ENCODE measurements around the gene FXYD5. TPM values are rescaled to one million over a fixed set of nuclear protein-coding genes. Genes with fewer than 3 reads are reported as not detected.
"Not testable (repeated sequence)": the region's sequence is repeated elsewhere in the genome, so short reads cannot be mapped to it uniquely, and the experiment has no call there.

FXYD5 gene
- total RNA-seq, 2 donors from 2014 or later: 11.5 to 17.1 TPM

GRCh38 chr19:35149463-35149862 lies 5.1 kb upstream of the FXYD5 start:
- no peaks in the 10 kb centered on the region for H3K9me3 ChIP-seq
- 82 to 83% methylated on average over 3 of the region's 3 CpGs for WGBS, 2 donors
- H3K4me3 ChIP-seq: no peak overlapping the region
- ATAC-seq (no peak), DNase-seq (no peak)
- H3K36me3 ChIP-seq (replicated peaks in 1 of 2; ENCODE audit: insufficient read depth in 1 of 2, low read depth in 2 of 2): no peaks in the 10 kb centered on the region
- H3K27me3 ChIP-seq: peaks cover 0 to 13% of the 10 kb centered on the region in 2 donors
- H3K27ac ChIP-seq: no peak overlapping the region
- peaks cover 10% of the 10 kb centered on the region for H3K4me1 ChIP-seq
- no peak for TF ChIP-seq POLR2A (IDR thresholded peaks at IDR 0.05)
- TF ChIP-seq, protein P1, sequence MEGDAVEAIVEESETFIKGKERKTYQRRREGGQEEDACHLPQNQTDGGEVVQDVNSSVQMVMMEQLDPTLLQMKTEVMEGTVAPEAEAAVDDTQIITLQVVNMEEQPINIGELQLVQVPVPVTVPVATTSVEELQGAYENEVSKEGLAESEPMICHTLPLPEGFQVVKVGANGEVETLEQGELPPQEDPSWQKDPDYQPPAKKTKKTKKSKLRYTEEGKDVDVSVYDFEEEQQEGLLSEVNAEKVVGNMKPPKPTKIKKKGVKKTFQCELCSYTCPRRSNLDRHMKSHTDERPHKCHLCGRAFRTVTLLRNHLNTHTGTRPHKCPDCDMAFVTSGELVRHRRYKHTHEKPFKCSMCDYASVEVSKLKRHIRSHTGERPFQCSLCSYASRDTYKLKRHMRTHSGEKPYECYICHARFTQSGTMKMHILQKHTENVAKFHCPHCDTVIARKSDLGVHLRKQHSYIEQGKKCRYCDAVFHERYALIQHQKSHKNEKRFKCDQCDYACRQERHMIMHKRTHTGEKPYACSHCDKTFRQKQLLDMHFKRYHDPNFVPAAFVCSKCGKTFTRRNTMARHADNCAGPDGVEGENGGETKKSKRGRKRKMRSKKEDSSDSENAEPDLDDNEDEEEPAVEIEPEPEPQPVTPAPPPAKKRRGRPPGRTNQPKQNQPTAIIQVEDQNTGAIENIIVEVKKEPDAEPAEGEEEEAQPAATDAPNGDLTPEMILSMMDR (IDR thresholded peaks at IDR 0.05): no peak
- intact Hi-C loops (cut with DNase I): loop anchor here (10.0 kb wide), 1 partner anchor 95 kb away; the partner anchor contains the start of gene LSR

- no peak overlapping the region for H3K4me3 ChIP-seq
- WGBS, 2 donors: 49 to 53% methylated on average over 2 of the region's 2 CpGs
- H3K27me3 ChIP-seq: peaks cover 0 to 20% of the 10 kb centered on the region in 2 donors
- H3K27ac ChIP-seq: no peak overlapping the region
- H3K9me3 ChIP-seq: no peaks in the 10 kb centered on the region
- intact Hi-C loops (cut with DNase I): no loop called here
- no peaks in the 10 kb centered on the region for H3K36me3 ChIP-seq (replicated peaks in 1 of 2; ENCODE audit: insufficient read depth in 1 of 2, low read depth in 2 of 2)
- DNase-seq: no peak
- peaks cover 18% of the 10 kb centered on the region for H3K4me1 ChIP-seq
- no peak for ATAC-seq
- TF ChIP-seq, protein P1 (IDR thresholded peaks at IDR 0.05): no peak
- no peak for TF ChIP-seq POLR2A (IDR thresholded peaks at IDR 0.05)
These were observed 4.1 kb upstream of the FXYD5 start for GRCh38 chr19:35150445-35150844.

DNA sequence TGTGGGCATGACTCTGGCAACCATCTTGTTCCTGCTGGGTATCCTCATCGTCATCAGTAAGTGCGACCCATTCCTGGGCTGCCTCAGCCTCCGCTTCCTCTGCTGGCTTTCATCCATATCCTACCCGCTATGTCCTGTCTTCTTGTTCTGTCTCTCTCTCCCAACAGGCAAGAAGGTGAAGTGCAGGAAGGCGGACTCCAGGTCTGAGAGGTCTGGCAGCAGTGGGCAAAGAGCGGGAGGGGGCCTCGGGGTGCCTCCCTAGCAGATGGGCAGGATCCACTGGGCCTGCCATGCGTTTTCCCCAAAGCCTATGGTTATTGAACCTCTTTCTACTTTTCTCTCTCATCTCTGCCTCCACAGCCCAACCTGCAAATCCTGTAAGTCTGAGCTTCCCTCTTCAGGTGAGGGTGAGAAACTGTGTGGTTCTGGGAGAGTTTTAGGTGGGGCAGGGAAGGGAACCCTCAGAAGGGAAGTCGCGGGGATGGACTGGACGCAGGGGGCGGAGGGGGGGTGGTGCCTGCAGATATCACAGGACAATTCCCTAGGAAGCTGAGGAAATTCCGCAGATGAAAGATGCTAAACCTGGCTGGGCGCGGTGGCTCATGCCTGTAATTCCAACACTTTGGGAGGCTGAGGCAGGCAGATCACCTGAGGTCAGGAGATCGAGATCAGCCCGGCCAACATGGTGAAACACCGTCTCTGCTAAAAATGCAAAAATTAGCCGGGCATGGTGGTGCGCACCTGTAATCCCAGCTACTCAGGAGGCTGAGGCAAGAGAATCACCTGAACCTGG lies 3.1 kb upstream of the FXYD5 start:
- no peak for ATAC-seq
- no peak for DNase-seq
- peaks cover 0 to 20% of the 10 kb centered on the region in 2 donors for H3K27me3 ChIP-seq
- no peak for TF ChIP-seq POLR2A (IDR thresholded peaks at IDR 0.05)
- TF ChIP-seq, protein P1 (IDR thresholded peaks at IDR 0.05): no peak
- no peaks in the 10 kb centered on the region for H3K36me3 ChIP-seq (replicated peaks in 1 of 2; ENCODE audit: insufficient read depth in 1 of 2, low read depth in 2 of 2)
- no peaks in the 10 kb centered on the region for H3K9me3 ChIP-seq
- H3K4me3 ChIP-seq: no peak overlapping the region
- H3K4me1 ChIP-seq: peaks cover 18% of the 10 kb centered on the region
- intact Hi-C loops (cut with DNase I): no loop called here
- 58 to 77% methylated on average over 19 to 20 of the region's 20 CpGs for WGBS, 2 donors
- H3K27ac ChIP-seq: no peak overlapping the region

GRCh38 chr19:35153129-35153522 lies 1.4 kb upstream of the FXYD5 start:
- H3K9me3 ChIP-seq; ATAC-seq; H3K4me3 ChIP-seq; H3K27ac ChIP-seq; intact Hi-C loops (cut with DNase I); H3K36me3 ChIP-seq (replicated peaks in 1 of 2; ENCODE audit: insufficient read depth in 1 of 2, low read depth in 2 of 2); DNase-seq: not testable (repeated sequence)
- WGBS, 2 donors: 55 to 57% methylated on average over 10 of the region's 10 CpGs
- Histone ChIP-seq H3K4me1 (peaks cover 18% of the 10 kb centered on the region), H3K27me3 (peaks cover 0 to 20% of the 10 kb centered on the region in 2 donors)

DNA sequence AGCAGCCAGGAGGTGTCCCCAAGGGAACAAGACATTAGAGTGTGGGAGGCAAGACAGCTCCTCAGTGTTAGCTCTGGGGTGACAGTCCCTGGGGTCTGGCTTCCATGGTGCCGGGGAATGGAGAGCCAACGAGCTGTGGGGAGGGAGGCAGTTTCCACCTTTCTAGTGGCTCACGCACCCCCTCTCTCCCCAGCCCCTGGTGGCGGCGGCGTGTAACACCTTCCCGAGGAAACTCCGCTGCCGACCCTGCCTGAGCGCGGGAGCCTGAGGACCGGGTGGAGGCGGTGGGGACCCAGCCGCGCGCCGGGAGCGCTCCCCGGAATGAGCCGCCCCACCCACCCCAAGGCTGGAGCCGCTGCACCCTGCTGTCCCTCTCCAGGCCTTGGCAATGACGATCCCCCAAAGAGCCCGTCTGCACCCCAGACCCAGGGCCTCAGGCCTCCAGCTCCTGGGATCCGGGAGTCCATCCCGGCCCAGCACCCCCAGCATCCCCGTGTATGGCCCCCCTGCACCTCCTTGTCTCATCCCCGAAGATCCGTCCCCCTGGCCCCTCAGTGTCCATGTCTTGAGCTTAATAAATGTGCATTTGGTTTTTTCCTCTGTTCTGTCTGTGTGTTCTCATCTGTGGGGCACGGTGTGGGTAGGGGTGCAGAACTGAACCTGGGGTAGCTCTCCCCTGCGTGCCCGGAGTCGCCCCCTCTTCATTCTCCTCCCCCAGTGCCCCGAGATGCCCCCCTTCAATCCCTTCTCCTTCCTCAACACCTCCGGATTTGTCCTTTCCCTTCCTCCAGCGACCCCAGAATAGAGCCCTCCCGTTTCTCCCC lies 622 bp upstream of the FXYD5 start:
- ATAC-seq (peak; percentile 46), DNase-seq (peak in 2 of 4 donors; percentile 41 to 43)
- no peak for TF ChIP-seq POLR2A (IDR thresholded peaks at IDR 0.05)
- TF ChIP-seq, protein P1 (IDR thresholded peaks at IDR 0.05): peak in 5 of 7 experiments; percentile 24 to 44 (median 39)
- no peaks in the 10 kb centered on the region for H3K36me3 ChIP-seq (replicated peaks in 1 of 2; ENCODE audit: insufficient read depth in 1 of 2, low read depth in 2 of 2)
- peaks cover 0 to 20% of the 10 kb centered on the region in 2 donors for H3K27me3 ChIP-seq
- H3K9me3 ChIP-seq: no peaks in the 10 kb centered on the region
- H3K27ac ChIP-seq: peak overlapping the region in 1 of 4 donors; percentile 62
- 2% methylated on average over 29 to 35 of the region's 36 CpGs for WGBS, 2 donors
- intact Hi-C loops (cut with DNase I): no loop called here
- H3K4me3 ChIP-seq: peak overlapping the region in 1 of 2 donors; percentile 7
- peaks cover 18% of the 10 kb centered on the region for H3K4me1 ChIP-seq

Data from body of pancreas (tissue), 4 donors.